SU-DHL-6 (cell line): ENCODE measurements around the gene ABHD17A.

Source experiments
- CTCF ChIP-seq: fragments of 200-600 bp; sonication (generic); IDR thresholded peaks from one replicate; pipeline ENCODE4 v1.5.1; 2017; ENCODE audit warnings: antibody characterized with exemption, mild to moderate bottlenecking, low read length, moderate library complexity; ENCODE audit not compliant: insufficient read depth, poor library complexity, severe bottlenecking
- EZH2phosphoT487 ChIP-seq: fragments of 200-600 bp; sonication (generic), shearing (Covaris generic); conservative IDR thresholded peaks from 2 replicates; pipeline ENCODE4 v1.6.1; 2018; ENCODE audit warnings: mild to moderate bottlenecking, antibody characterized with exemption, low read length, moderate library complexity, mixed read lengths

DNA sequence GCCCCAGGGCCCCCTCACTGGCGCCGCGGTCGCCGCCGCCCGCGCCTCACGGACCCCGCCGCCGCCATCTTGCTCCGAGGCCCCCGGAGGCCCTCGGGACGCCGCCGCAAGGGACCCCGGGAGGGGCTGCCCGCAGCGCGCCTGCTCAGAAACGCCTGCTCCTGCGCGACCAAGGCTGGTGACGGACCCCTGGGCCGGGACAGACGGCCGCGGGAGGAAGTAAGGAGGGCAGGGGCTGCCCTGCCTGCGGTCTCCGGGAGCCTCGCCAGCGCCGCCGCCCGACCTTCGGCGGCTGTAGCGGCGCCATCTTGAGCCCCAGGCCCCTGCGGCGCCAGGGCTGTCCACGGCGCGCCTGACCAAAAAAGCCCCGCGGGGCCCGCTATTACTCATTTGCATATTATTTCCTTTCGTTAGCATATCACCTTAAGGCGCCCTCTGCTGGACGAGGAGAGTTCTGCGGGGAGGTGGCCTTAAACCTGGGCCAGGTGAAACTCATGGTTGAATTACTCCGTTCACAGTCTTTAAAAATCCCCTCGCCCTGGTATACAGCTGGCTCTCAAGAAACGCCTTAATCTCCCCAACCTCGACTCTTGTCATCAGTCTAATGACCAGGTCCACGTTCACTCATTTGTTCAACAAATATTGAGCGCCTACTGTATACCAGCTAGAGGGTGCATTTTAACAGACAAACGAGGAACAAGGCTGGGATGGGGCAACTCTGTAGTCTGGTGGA lies 36.7 kb downstream of the ABHD17A start, which contains the start of gene REXO1:
- TF ChIP-seq CTCF (peak; percentile 89), EZH2phosphoT487 (no peak)
